ENCODE data around the gene FBN3.
"Not testable (repeated sequence)": the region's sequence is repeated elsewhere in the genome, so short reads cannot be mapped to it uniquely, and the experiment has no call there.

FBN3 gene

GRCh38 chr19:8115805-8116396, 33.5 kb downstream of the FBN3 start:
- DNase-seq, result no peak

GRCh38 chr19:8113017-8113416, 36.4 kb downstream of the FBN3 start:
- DNase-seq, result no peak

- DNase-seq, result no peak
Measured at GRCh38 chr19:8111376-8111775, 38.0 kb downstream of the FBN3 start.

DNA sequence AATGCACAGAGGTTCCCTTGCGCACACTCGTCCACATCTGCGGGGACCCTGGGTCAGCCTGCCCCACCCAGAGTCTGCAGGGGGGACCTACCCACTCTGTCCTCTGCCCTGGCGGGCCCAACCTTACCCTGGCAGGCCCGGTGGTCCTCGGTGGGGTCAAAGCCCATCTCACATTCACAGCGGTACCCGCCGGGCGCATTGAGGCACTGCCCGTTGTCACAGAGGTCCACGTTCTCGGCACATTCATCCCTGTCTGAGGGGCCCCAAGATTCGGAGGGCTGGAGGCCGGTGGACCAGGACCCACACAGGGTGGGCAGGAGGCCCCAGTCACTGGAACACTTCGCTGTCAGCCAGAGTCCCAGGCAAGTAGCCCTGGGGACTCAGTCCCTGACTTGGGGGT, 38.5 kb downstream of the FBN3 start:
- no peak for DNase-seq

- DNase-seq, result no peak
Measured at GRCh38 chr19:8109890-8110662, 39.3 kb downstream of the FBN3 start.

GRCh38 chr19:8109455-8109854, 39.9 kb downstream of the FBN3 start:
- no peak for DNase-seq

GRCh38 chr19:8108560-8109445, 40.6 kb downstream of the FBN3 start:
- DNase-seq, result no peak

DNA sequence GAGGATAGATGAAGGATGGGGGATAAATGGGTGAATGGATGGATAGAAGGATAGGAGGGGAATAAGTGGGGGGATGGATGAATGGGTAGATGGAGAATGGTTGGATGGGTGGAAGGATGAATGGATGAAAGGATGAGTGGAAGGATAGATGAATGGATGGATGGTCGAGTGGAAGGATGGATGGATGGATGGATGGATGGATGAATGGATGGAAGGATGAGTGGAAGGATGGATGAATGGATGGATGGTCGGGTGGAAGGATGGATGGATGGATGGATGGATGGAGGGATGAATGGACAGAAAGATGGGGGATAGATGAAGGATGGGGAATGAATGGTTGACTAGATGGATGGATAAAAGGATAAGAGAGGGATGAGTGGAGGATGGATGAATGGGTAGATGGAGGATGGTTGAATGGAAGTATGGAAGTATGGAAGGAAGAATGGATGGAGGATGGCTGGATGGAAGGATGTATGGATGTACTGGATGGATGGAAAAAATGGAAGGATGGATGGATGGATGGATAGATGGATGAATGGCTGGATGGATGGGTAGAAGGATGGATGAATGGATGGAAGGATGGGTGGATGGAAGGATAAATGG, 42.0 kb downstream of the FBN3 start:
- no peak for DNase-seq

GRCh38 chr19:8105471-8105870, 43.9 kb downstream of the FBN3 start:
- DNase-seq, result no peak

DNA sequence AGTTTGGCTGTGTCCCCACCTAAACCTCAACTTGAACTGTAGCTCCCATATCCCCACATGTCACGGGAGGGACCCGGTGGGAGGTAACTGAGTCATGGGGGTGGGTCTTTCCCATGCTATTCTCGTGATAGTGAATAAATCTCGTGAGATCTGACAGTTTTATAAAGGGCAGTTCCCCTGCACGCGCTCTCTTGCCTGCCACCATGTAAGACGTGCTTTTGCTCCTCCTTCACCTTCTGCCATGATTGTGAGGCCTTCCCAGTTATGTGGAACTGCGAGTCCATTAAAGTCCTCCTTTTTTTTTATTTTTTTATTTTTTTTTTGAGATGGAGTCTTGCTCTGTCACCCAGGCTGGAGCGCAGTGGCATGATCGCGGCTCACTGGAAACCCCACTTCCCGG, 47.5 kb downstream of the FBN3 start:
- DNase-seq, result not testable (repeated sequence)

- DNase-seq, result no peak
Measured at GRCh38 chr19:8101311-8101710, 48.1 kb downstream of the FBN3 start.

- DNase-seq, result no peak
Measured at GRCh38 chr19:8097681-8098567, 51.5 kb downstream of the FBN3 start.

DNA sequence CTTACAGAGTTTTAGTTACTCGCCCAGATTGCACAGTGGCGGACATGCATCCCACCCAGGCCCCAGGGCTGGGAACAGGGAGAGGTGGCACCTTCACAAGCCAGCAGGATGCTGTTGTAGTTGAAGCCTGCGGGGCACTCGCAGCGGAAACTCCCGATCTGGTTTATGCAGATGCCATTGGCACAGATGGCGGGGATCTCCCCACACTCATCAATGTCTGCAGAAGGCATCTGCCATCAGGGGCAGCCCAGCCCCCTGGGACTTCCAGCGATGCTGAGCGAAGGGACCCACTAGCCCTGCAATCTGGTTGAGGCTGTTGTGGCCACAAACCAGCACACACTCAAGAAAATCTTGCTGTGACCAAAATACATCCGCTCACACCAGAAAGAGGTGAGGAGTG, 52.2 kb downstream of the FBN3 start:
- DNase-seq, result no peak

DNA sequence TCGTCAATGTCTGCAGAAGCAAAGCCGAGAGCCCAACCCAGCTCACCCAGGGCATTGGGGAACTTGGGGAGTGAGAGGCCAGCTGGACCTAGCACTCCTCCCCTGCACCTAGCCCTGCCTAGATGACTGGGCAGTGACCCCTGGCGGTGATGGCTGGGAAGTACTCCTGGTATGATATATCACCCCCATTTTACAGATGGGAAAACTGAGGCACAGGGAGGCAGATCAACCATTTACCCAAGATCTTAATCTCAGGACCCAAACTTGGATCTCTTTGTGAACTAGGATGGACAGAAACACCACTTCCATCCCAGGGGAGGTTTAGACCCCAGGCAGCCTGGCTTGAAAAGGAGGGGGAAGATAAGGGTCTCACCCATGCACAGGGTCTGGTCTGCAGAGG, 53.3 kb downstream of the FBN3 start:
- no peak for DNase-seq

DNA sequence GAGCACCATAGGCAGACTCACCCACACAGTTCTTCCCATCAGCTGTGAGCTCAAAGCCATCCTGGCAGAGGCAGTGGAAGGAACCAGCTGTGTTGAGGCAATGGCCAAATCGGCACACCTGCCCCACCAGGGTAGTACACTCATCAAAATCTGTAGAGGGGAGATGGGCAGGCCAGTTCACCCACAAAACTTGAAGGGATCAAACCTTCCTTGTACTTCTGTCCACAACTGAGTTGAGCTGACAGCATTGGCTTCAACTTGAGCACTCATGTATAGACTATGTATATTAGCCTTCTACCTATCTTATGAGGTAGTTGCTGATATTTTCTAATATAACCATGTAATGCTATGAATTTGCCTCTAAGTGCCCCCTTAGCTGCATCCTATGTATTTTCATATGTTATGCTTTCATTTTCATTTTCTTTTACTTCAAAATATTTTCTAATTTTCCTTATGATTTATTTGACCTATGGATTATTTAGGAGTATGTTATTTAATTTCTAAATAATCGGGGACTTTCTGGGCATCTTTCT, 54.0 kb downstream of the FBN3 start:
- DNase-seq, result no peak

DNA sequence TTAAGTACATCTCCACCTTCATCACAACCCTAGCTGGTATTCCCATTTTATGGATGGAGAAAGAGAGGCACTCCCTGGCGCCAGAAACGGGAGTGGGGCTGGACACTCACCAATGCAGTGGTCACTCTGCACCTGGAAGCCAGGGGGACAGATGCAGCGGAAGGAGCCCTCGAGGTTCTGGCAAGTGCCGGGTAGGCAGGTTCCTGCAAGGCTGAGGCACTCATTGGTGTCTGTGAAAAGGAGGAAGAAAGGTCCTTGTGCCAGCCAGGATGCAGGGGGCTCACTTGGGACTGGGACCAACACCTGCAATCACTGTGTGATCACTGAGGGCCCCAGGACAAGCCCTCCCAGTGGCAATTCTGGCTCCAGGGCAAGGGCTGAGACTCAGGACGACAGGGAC, 55.1 kb downstream of the FBN3 start:
- DNase-seq, result no peak

- DNase-seq, result no peak
Measured at GRCh38 chr19:8093740-8094139, 55.7 kb downstream of the FBN3 start.

- no peak for DNase-seq
Measured at GRCh38 chr19:8090950-8091349, 58.4 kb downstream of the FBN3 start.

DNA sequence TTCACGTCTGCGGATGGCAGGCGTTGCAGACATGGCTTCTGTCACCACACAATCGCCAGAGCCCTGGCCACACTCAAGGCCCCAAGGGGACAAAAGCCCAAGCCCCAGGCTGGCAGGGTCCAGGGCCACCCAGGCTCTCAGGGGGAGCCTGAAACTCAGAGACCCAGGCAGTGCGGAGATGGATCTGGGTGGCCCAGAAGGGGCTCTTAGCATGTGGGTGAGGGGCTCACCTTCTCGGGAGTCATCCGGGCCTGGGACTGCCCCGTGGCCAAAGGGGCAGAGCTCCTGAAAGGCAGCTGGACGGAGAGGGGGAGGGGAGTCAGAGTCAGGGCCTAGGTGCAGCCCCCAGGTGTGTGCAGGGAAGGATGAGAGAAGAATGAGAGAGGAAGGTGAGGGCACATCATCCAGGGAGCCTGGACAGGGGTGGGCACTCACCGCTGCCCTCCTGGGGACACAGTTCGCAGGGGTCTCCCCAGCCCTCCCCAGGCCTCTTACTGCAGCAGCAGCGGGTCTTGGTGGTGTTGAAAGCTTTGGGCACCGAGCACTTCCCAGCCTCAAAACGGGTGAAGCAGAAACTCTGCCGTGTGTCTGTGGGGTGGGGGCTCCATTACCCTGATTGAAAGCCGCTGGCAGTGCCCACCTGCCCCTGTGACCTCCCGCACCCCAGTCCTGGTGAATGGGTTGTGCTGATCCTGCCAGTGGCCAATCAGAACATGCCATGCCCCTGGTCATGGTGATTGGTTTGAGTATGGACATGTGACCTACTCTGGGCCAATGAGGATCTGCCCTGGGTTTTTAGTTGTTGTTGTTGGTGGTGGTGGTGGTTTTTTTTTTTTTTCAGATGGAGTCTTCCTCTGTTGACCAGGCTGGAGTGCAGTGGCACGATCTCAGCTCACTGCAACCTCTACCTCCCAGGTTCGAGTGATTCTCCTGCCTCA, 59.5 kb downstream of the FBN3 start:
- DNase-seq, result no peak

GRCh38 chr19:8088752-8089663, 60.4 kb downstream of the FBN3 start:
- no peak for DNase-seq

Data from hematopoietic multipotent progenitor cell treated with erythropoietin and hydrocortisone succinate and interleukin-3 and kit ligand, for 4 days (in vitro differentiated cells).